Measurements from ENCODE around the gene LASP1. TPM values are rescaled to one million over a fixed set of nuclear protein-coding genes. Genes with fewer than 3 reads are reported as not detected.

Gene LASP1
- total and polyA plus RNA-seq, 2 experiments from 2014 or later = 198 to 250 TPM

DNA sequence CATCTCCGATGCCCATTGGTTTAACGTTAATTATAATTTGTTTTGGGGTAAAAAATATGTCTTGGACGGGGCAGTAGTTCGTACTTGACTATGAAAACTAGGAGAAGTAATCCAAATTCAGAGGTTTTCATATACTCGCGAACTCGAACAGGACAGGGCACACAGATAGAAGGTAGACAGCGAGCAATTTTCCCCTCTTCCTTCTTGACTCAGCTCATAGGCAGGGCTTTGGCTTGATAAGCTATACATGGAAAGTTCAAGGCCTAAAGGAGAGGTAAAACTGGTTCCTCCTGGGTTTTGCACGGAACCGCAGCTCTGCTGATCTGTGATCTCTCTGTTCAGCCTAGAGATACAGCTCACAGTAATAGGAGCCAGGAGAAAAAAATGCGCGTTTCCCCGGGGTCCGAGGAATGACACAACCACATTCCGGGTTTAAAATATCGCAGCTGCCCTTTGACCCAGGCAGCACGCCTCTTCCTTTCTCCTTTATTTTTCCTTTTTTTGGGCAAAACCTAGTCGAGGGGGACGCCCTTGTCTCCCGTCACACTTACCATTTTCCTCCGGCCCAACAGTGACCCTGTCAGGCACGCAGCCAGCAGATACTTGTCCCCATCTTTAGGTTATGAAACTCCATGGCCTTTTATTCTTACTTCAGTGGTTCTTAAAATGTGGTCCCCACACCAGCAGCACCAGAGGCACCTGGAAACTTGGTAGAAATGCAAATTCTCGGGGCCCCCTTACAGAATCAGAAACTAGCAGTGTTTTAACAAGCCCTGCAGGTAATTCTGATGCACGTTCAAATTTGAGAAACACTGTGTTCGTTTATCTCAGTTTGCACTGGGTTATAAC lies 1.7 kb upstream of the LASP1 start:
- in situ Hi-C loops (cut with MboI) = no loop called here

DNA sequence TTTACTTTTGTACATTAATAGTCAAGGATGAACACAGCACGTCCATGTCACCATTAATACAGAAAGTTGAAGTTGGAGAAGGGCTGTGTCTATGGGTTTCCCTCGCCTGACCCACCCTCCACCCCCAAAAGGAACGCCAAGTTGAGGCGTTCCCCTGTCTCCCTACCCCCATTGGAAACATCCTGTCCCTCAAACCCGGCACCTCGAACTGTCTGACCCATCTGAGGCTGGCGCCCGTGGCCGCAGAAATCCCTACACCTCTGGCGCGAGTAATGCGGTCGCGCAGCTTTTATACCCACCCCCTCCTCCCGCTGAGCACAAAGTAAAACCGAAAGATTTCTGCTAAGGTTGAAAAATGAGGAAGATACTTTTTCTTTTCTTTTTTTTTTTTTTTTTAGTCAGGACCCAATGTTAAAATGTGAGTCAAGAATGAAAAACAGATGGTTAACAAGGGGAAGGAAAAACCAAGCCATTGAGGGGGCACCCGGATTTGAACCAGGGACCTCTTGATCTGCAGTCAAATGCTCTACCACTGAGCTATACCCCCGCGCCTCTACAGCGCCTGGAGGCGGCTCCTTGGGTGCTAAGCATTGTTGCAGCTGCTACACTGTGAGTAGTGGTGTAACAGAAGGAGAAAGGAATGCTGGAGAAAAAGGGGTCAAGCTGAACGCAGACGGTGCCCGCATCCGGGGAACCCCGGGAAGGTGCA lies 887 bp upstream of the LASP1 start:
- Histone ChIP-seq H3K4me1 (ENCODE audit: insufficient read depth) (peaks cover 39% of the 10 kb centered on the region), H3F3A (ENCODE audit: insufficient read depth) (peaks cover 30% of the 10 kb centered on the region), H3K9ac (peak overlapping the region; percentile 99), H3K4me2 (ENCODE audit: unreplicated experiment) (peak overlapping the region; percentile 100), H3K27ac (peak overlapping the region; percentile 96), H3K9me2 (ENCODE audit: insufficient read depth) (no peaks in the 10 kb centered on the region), H2AFZ (peak overlapping the region; percentile 87), H3K4me3 (peak overlapping the region; percentile 100), H3K36me3 (ENCODE audit: low read depth) (no peaks in the 10 kb centered on the region; the same call in 1 of the 2 replicates), H3K9me3 (ENCODE audit: low read depth) (no peaks in the 10 kb centered on the region), H3K79me2 (ENCODE audit: insufficient read depth) (peaks cover 39% of the 10 kb centered on the region), H3K27me3 (replicated peaks; ENCODE audit: insufficient read depth) (no peaks in the 10 kb centered on the region), H4K20me1 (ENCODE audit: insufficient read depth) (peaks cover 15% of the 10 kb centered on the region)
- peak; percentile 88 for DNase-seq
- in situ Hi-C loops (cut with MboI) = no loop called here
- 1 to 2% methylated on average over 26 of the region's 26 CpGs for WGBS, 2 experiments (ENCODE audit: low coverage in 1 of 2, low lambda C conversion rate in 2 of 2, missing lambda C conversion rate in 2 of 2)
- no peak for TF ChIP-seq EZH2 (IDR thresholded peaks at IDR 0.05; ENCODE audit: insufficient read depth, poor library complexity, severe bottlenecking)
- no peak for TF ChIP-seq EZH2phosphoT487 (IDR thresholded peaks at IDR 0.05; ENCODE audit: insufficient read depth, low read depth)

More for the DNA sequence above, 1.7 kb upstream of the LASP1 start:
- Histone ChIP-seq H3K9me2 (ENCODE audit: insufficient read depth) (no peaks in the 10 kb centered on the region), H4K20me1 (ENCODE audit: insufficient read depth) (peaks cover 12% of the 10 kb centered on the region), H3K27ac (peak overlapping the region; percentile 96), H3K27me3 (replicated peaks; ENCODE audit: insufficient read depth) (no peaks in the 10 kb centered on the region), H2AFZ (peak overlapping the region; percentile 74), H3K4me2 (ENCODE audit: unreplicated experiment) (peak overlapping the region; percentile 100), H3K4me1 (ENCODE audit: insufficient read depth) (peaks cover 37% of the 10 kb centered on the region), H3K4me3 (peak overlapping the region; percentile 100), H3K9me3 (ENCODE audit: low read depth) (no peaks in the 10 kb centered on the region), H3F3A (ENCODE audit: insufficient read depth) (peaks cover 30% of the 10 kb centered on the region), H3K9ac (peak overlapping the region; percentile 99), H3K79me2 (ENCODE audit: insufficient read depth) (peaks cover 32% of the 10 kb centered on the region), H3K36me3 (ENCODE audit: low read depth) (no peaks in the 10 kb centered on the region; the same call in 1 of the 2 replicates)
- WGBS, 2 experiments (ENCODE audit: low coverage in 1 of 2, low lambda C conversion rate in 2 of 2, missing lambda C conversion rate in 2 of 2) = 16 to 19% methylated on average over 25 of the region's 25 CpGs
- peak; percentile 59 for DNase-seq
- TF ChIP-seq EZH2 (IDR thresholded peaks at IDR 0.05; ENCODE audit: insufficient read depth, poor library complexity, severe bottlenecking) (no peak), EZH2phosphoT487 (IDR thresholded peaks at IDR 0.05; ENCODE audit: insufficient read depth, low read depth) (no peak)

DNA sequence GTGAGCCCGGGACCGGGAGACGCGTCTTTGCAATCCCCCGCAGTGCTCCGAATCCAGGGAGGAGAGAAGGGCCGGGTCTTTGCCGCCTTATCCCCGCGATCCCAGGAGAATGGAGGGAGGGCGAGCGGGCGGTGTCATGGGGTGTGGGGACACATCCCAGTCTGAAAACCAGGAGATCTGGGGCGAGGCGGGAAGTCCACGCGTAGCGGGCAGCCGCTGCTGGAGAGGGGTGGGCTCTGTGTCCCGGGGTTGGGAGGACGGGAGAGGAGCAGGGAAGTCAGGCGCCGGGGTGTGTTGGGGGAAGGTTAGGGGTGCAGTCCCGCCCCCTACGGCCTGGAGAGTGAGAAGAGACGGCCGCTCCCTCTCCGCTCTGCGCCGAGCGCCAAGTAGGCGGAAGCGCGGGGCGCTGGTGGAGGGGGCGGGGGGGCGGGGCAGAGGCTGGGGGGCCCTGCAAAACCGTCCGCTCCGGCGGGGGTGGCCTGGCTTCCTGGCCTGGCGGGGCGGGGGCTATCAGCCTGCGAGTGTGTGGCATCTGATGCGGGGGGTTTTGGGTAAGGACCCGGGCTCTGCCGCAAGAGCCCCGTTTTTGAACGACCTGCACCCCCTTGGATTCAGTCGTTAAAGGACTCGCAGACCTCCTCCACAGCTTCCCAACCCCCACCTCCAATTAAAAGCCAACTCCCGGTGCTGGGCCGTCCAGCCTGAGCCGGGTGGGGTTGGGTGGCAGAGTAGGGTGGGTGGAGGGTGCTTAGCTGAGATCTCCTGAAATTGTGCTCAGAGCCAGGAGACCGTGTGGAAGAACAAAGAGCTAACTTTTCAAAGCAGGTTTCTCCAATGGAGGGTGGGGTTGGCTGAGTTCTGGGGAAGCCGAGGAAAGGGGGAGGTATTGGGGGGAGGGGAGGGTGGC lies 654 bp downstream of the LASP1 start:
- in situ Hi-C loops (cut with MboI) = no loop called here
- Histone ChIP-seq H3K27me3 (replicated peaks; ENCODE audit: insufficient read depth) (no peaks in the 10 kb centered on the region), H4K20me1 (ENCODE audit: insufficient read depth) (peaks cover 19% of the 10 kb centered on the region), H3K9me2 (ENCODE audit: insufficient read depth) (no peaks in the 10 kb centered on the region), H3K4me1 (ENCODE audit: insufficient read depth) (peaks cover 52% of the 10 kb centered on the region), H3K27ac (peak overlapping the region; percentile 96), H3K36me3 (ENCODE audit: low read depth) (no peaks in the 10 kb centered on the region; the same call in 1 of the 2 replicates), H3K4me3 (peak overlapping the region; percentile 100), H3K9me3 (ENCODE audit: low read depth) (no peaks in the 10 kb centered on the region), H3K4me2 (ENCODE audit: unreplicated experiment) (peak overlapping the region; percentile 98), H3K79me2 (ENCODE audit: insufficient read depth) (peaks cover 55% of the 10 kb centered on the region), H2AFZ (peak overlapping the region; percentile 56), H3K9ac (peak overlapping the region; percentile 99), H3F3A (ENCODE audit: insufficient read depth) (peaks cover 34% of the 10 kb centered on the region)
- 1 to 2% methylated on average over 32 to 56 of the region's 56 CpGs for WGBS, 2 experiments (ENCODE audit: low coverage in 1 of 2, low lambda C conversion rate in 2 of 2, missing lambda C conversion rate in 2 of 2)
- peak; percentile 87 for DNase-seq
- no peak for TF ChIP-seq EZH2phosphoT487 (IDR thresholded peaks at IDR 0.05; ENCODE audit: insufficient read depth, low read depth)
- TF ChIP-seq EZH2 (IDR thresholded peaks at IDR 0.05; ENCODE audit: insufficient read depth, poor library complexity, severe bottlenecking) = no peak

Measured in GM23248 (cell line).